ENCODE data around the gene TMED9. TPM values are rescaled to one million over a fixed set of nuclear protein-coding genes. Genes with fewer than 3 reads are reported as not detected.

TMED9 gene
- total RNA-seq, 1 experiment from 2014 or later, result 294 TPM

DNA sequence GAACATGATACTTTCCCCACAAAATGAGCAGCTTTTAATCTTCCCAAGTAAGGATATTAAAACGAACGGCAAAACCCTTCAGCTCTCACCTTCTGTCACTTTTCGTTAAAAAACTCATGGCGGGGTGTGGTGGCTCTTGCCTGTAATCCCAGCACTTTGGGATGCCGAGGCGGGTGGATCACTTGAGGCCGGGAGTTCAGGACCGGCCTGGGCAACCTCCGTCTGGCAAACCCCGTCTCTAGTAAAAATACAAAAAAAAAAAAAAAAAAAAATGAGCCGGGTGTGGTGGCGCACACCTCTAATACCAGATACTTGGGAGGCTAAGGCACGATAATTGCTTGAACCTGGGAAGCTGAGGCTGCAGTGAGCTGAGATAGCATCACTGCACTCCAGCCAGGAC, 902 bp downstream of the TMED9 start:
- Mint-ChIP-seq H3K36me3 (ENCODE audit: insufficient read depth, unreplicated experiment) (peaks cover 56% of the 10 kb centered on the region), H3K9me3 (ENCODE audit: low read depth, unreplicated experiment) (no peaks in the 10 kb centered on the region), H3K4me1 (ENCODE audit: low read depth, unreplicated experiment) (peaks cover 22% of the 10 kb centered on the region), H3K27ac (ENCODE audit: unreplicated experiment) (peak overlapping the region; percentile 79), H3K27me3 (ENCODE audit: unreplicated experiment) (peaks cover 36% of the 10 kb centered on the region), H3K4me3 (ENCODE audit: low read depth, unreplicated experiment) (peak overlapping the region; percentile 86)
- BruUV-seq (replicated peaks), result TSS peak; percentile 53
- DNase-seq, result no peak
- intact Hi-C loops (cut with micrococcal nuclease; ENCODE audit: unreplicated experiment), result loop anchor here (5.0 kb wide), 1 partner anchor 36 kb away; no protein-coding TSS in a partner anchor
- CTCF ChIA-PET, result interaction anchor here (1.7 kb wide), 1 partner anchor 17 kb away, joined by 4 read pairs; no protein-coding TSS in a partner anchor
- TF ChIP-seq, protein P1, sequence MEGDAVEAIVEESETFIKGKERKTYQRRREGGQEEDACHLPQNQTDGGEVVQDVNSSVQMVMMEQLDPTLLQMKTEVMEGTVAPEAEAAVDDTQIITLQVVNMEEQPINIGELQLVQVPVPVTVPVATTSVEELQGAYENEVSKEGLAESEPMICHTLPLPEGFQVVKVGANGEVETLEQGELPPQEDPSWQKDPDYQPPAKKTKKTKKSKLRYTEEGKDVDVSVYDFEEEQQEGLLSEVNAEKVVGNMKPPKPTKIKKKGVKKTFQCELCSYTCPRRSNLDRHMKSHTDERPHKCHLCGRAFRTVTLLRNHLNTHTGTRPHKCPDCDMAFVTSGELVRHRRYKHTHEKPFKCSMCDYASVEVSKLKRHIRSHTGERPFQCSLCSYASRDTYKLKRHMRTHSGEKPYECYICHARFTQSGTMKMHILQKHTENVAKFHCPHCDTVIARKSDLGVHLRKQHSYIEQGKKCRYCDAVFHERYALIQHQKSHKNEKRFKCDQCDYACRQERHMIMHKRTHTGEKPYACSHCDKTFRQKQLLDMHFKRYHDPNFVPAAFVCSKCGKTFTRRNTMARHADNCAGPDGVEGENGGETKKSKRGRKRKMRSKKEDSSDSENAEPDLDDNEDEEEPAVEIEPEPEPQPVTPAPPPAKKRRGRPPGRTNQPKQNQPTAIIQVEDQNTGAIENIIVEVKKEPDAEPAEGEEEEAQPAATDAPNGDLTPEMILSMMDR (IDR thresholded peaks at IDR 0.05; ENCODE audit: unreplicated experiment), result no peak

DNA sequence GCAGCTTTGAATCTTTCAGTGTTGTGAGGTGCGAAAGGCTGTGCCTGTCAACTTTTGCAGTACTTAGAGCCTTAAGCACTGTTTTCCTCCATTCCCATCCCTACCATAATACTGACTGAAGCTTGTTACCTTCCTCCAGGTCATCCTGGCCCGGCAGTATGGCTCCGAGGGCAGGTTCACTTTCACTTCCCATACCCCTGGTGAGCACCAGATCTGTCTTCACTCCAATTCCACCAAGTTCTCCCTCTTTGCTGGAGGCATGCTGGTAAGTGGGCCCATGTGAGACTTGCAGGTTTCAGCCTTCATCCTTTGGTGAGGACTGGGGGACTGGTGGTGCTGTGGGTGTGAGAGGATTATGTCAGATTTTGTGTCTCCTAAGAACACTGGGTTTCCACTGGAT, 1.5 kb downstream of the TMED9 start:
- H3K4me1 Mint-ChIP-seq (ENCODE audit: low read depth, unreplicated experiment), result peaks cover 27% of the 10 kb centered on the region
- H3K36me3 Mint-ChIP-seq (ENCODE audit: insufficient read depth, unreplicated experiment), result peaks cover 59% of the 10 kb centered on the region
- peak overlapping the region; percentile 50 for H3K27ac Mint-ChIP-seq (ENCODE audit: unreplicated experiment)
- CTCF ChIA-PET, result no interaction called here
- peaks cover 30% of the 10 kb centered on the region for H3K27me3 Mint-ChIP-seq (ENCODE audit: unreplicated experiment)
- TF ChIP-seq, protein P1 (IDR thresholded peaks at IDR 0.05; ENCODE audit: unreplicated experiment), result no peak
- intact Hi-C loops (cut with micrococcal nuclease; ENCODE audit: unreplicated experiment), result loop anchor here (5.0 kb wide), 1 partner anchor 36 kb away; no protein-coding TSS in a partner anchor
- peak overlapping the region; percentile 86 for H3K4me3 Mint-ChIP-seq (ENCODE audit: low read depth, unreplicated experiment)
- DNase-seq, result no peak
- H3K9me3 Mint-ChIP-seq (ENCODE audit: low read depth, unreplicated experiment), result no peaks in the 10 kb centered on the region
- BruUV-seq (replicated peaks), result no TSS peak

DNA sequence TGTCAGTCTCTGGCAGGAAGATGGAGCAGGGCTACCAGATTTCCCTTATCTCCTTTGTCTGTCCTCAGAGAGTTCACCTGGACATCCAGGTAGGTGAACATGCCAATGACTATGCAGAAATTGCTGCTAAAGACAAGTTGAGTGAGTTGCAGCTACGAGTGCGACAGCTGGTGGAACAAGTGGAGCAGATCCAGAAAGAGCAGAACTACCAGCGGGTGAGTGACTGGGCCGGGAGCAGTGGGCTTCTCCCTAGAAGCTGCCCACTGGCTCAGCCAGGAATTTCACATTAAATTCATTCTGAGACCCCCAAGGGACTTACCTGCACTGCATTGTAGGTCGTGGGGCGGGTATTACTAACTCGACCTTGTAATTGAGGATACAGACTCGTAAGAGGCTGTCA, 2.1 kb downstream of the TMED9 start:
- CTCF ChIA-PET, result no interaction called here
- no peaks in the 10 kb centered on the region for H3K9me3 Mint-ChIP-seq (ENCODE audit: low read depth, unreplicated experiment)
- H3K4me1 Mint-ChIP-seq (ENCODE audit: low read depth, unreplicated experiment), result peaks cover 31% of the 10 kb centered on the region
- BruUV-seq (replicated peaks), result no TSS peak
- TF ChIP-seq, protein P1 (IDR thresholded peaks at IDR 0.05; ENCODE audit: unreplicated experiment), result no peak
- peak overlapping the region; percentile 86 for H3K4me3 Mint-ChIP-seq (ENCODE audit: low read depth, unreplicated experiment)
- peak overlapping the region; percentile 50 for H3K27ac Mint-ChIP-seq (ENCODE audit: unreplicated experiment)
- peaks cover 24% of the 10 kb centered on the region for H3K27me3 Mint-ChIP-seq (ENCODE audit: unreplicated experiment)
- DNase-seq, result no peak
- peaks cover 65% of the 10 kb centered on the region for H3K36me3 Mint-ChIP-seq (ENCODE audit: insufficient read depth, unreplicated experiment)
- intact Hi-C loops (cut with micrococcal nuclease; ENCODE audit: unreplicated experiment), result loop anchor here (5.0 kb wide), 1 partner anchor 37 kb away; no protein-coding TSS in a partner anchor

DNA sequence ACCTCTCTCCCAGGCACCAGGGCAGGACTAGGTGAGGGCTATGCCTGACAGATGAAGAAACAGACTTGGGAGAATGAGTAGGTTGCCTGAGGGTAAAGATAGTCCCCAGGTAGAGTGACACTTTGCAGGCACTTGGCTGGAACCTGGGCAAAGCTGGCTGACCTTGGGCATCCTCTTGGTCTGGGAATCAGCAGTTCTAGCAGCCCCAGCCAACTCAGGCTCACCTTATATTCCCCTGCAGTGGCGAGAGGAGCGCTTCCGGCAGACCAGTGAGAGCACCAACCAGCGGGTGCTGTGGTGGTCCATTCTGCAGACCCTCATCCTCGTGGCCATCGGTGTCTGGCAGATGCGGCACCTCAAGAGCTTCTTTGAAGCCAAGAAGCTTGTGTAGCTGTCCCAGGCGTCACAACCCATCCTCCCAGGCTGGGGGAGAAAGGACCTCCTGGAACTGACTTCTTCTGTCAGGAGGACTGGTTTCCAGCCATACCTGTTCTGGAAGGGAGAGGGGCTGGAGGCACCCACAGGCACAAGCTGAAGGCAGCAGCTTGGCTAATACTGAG, 3.1 kb downstream of the TMED9 start:
- no TSS peak for BruUV-seq (replicated peaks)
- TF ChIP-seq, protein P1 (IDR thresholded peaks at IDR 0.05; ENCODE audit: unreplicated experiment), result no peak
- H3K9me3 Mint-ChIP-seq (ENCODE audit: low read depth, unreplicated experiment), result no peaks in the 10 kb centered on the region
- DNase-seq, result no peak
- no peak overlapping the region for H3K27ac Mint-ChIP-seq (ENCODE audit: unreplicated experiment)
- peaks cover 31% of the 10 kb centered on the region for H3K4me1 Mint-ChIP-seq (ENCODE audit: low read depth, unreplicated experiment)
- no peak overlapping the region for H3K4me3 Mint-ChIP-seq (ENCODE audit: low read depth, unreplicated experiment)
- CTCF ChIA-PET, result no interaction called here
- peaks cover 75% of the 10 kb centered on the region for H3K36me3 Mint-ChIP-seq (ENCODE audit: insufficient read depth, unreplicated experiment)
- intact Hi-C loops (cut with micrococcal nuclease; ENCODE audit: unreplicated experiment), result no loop called here
- H3K27me3 Mint-ChIP-seq (ENCODE audit: unreplicated experiment), result peaks cover 14% of the 10 kb centered on the region
